ENCODE results near the gene IP6K3.

The IP6K3 gene

DNA sequence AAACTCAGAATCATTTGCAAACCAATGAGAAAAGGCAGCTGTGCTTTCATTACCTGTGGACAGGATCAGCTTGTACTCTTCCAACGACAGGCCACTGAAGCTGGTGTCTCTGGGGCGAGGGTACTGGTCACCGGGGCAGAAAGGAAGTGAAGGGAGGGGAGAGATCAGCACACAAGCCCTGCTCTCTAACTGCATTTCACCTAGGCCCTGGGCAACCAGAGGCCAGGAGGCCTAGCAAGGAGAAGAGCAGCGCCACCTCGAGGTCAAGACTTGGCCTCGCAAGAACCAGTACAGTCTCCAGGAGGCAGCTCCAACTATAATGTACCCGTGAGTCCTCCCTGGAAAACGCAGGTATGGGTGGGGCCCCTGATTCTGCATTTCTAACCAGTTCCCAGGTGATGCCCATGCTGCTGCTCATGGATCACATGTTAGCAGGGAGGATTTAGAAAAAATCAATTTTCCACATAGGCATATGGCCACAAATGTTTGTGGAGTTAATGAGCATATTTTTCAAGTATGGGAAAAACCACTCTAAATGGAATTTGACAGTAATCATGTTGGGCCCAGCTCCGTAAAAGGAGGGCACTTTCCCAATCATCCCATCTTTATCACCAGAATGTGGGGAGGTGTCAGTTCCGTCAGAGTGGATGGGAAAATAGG, 46.2 kb downstream of the IP6K3 start:
- DNase-seq, result peak; percentile 82

DNA sequence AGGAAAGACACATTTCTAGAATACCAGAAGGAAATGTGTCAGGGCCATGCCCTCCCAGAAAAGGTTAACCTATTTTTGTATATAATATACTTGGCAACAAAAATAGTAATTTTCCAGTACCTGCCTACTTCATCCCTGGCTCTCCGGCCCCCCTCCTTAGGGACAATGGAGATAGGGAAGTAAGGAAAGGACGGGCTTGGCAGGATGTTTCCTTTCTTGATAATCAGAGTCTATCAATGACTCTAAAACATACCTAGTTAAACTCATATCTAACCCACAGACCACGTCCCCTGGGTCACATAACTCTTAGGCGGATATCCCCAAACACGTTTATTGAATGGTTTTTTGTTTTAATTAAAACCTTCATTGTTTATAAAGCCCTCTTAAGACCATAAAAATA, 47.0 kb downstream of the IP6K3 start:
- DNase-seq, result no peak

DNA sequence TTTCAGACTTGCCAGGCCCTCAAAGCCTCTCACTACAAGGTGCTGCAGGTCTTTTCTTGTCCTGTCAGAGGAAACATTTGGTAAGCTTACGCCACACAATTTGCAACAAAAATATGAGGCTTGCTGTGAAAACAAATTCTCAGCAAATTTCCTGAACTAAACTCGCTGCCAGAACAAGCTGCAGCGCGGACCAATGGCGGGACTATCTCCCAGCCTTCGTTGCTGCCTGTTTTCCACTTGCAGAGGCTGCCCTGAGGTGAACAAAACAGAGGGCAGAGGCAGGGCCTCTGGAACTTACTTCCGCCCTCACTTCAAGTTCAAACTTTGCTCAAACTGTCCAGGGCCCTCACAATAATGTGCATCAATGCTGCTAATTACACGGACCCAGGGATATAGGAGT, 47.6 kb downstream of the IP6K3 start:
- DNase-seq, result no peak

DNA sequence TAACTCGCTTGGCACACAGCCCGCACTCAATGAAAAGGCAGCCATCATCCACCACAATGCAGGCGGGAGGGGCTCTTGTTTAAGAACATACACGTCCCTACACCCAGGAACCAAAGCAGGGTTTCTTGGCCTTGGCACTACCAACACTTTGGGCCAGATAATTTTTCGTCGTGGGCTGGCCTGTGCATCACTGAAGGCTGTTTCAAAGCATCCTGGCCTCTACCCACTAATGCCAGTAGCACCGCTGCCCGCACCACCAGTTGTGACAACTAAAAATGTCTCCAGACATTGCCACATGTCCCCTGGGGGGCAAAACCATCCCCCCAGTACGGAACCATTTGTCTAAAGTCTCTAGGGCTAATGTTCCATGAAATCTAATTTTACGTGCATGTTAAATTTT, 48.2 kb downstream of the IP6K3 start:
- peak; percentile 20 for DNase-seq

DNA sequence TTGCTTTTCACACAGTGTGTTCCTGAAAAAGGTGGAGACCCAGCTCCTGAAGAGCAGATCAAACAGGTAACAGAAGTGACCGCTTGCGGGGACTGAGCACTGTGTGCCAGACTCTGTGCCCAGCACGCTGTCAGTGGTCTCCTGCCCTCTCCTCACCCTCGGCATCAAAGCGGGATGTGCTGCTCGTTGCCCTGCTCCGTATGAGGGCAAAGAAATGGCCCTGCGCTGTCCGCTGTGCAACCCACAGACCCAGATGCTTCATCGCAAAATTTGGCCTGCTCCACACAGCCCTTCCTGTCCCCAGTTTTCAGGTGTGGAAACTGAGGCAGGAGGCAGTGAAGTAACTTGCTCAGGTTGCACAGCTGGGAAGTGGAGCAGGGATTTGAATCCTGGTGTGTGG, 48.9 kb downstream of the IP6K3 start:
- DNase-seq, result no peak

- peak; percentile 60 for DNase-seq
Observed at GRCh38 chr6:33696548-33697518, 49.9 kb downstream of the IP6K3 start.

- DNase-seq, result no peak
Observed at GRCh38 chr6:33696076-33696475, 50.6 kb downstream of the IP6K3 start.

DNA sequence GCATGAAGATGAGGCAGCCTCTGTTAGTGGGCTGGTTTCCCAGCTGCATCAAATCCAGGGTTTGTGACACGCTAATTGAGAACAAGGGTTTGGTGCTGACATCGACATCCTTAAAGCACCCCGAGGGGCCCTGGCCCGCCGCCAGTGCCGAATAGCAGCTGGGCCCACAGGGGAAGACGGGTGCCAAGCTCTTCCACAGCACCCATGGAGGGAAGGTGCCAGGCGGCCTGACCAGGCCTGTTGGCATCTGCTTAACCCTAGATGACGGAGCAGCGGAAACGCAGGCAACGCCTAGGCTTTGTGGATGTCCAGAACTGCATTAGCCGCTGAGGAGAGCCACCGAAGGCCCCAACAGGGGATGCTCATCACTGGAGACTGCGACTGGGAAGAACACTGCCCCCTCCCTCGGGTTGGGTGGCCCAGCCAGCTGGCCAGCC, 51.2 kb downstream of the IP6K3 start:
- no peak for DNase-seq

DNA sequence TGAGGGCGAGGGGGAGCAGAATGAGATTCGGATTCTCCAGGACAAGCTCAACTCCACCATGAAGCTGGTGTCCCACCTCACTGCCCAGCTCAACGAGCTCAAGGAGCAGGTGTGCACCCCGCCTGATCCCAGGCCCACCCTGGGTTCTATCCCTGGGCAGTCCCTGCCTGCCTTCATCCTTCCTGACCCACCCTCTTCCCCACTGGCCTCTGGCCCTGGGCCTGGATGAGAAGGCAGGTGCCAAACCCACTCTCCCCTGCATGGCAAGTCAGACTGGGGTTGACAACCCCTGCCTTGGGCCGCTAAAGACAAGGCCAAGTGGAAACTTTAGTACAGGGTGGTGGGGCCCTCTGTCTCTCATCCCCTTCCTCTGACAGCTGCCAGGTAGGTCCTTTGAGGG, 51.7 kb downstream of the IP6K3 start:
- DNase-seq, result no peak

GRCh38 chr6:33694401-33694931, 52.2 kb downstream of the IP6K3 start:
- DNase-seq, result peak; percentile 78

- no peak for DNase-seq
Observed at GRCh38 chr6:33693186-33694105, 53.3 kb downstream of the IP6K3 start.

GRCh38 chr6:33692760-33693158, 53.9 kb downstream of the IP6K3 start:
- DNase-seq, result peak; percentile 73

- DNase-seq, result no peak
Observed at GRCh38 chr6:33692078-33692759, 54.5 kb downstream of the IP6K3 start.

GRCh38 chr6:33691456-33692077, 55.1 kb downstream of the IP6K3 start:
- DNase-seq, result no peak

- no peak for DNase-seq
Observed at GRCh38 chr6:33690766-33691165, 55.9 kb downstream of the IP6K3 start.

DNA sequence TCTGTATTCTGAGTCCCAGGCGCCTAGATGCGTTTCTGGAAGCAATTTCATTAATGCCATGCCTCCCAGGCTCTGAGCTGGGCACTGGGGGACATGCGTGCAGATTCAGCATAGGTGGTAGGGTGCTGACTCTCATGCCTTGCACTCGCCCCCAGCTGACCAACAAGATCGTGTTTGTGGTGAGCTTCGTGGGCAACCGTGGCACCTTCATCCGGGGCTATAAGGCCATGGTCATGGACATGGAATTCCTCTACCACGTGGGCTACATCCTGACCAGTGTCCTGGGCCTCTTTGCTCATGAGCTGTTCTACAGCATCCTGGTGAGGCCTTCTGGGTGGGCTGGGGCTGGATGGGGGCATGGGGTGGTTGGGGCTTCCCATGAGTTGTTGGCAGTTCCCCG, 56.8 kb downstream of the IP6K3 start:
- DNase-seq, result no peak

- DNase-seq, result no peak
Observed at GRCh38 chr6:33689148-33689494, 57.6 kb downstream of the IP6K3 start.

- DNase-seq, result no peak
Observed at GRCh38 chr6:33688451-33689147, 58.1 kb downstream of the IP6K3 start.

GRCh38 chr6:33688006-33688405, 58.7 kb downstream of the IP6K3 start:
- DNase-seq, result no peak

DNA sequence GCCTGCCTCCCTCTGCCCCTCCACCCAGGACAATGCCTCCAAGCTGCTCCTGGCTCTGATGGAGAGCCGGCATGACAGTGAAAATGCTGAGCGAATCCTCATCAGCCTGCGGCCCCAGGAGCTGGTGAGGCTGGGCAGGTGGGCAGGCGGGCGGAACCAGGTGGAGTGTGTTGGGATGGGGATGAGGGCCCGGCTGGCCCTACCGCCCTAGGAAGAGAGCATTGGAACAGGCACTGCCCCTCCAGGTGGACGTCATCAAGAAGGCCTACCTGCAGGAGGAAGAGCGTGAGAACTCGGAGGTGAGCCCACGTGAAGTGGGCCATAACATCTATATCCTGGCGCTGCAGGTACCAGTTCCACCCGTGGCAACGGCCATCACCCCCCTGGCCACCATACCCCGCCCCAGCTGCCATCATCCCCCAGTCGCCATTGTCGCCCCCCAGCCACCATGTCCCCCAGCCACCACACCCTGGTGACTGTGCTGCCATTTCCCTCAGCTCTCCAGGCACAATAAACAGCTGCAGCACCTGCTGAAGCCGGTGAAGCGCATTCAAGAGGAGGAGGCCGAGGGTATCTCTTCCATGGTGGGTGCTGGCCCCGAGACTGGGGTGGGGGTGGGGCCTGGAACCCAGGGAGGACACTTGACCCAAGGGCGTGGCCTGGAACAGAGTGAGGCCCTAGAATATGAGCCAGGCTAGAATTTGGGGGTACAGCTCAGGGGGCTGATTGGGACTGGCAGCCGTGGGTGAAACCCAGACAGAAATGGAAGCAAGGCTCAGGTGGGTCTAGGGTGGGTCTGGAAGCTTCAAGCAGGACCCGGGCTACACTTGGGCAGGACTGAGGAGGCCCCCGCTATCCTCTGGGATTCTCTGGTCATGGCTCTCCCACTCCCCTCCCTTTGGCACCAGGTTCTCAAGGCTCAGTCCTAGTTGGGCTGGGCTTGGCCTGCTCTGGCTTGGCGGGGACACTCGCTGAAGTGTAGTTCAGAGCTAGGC, 59.4 kb downstream of the IP6K3 start:
- no peak for DNase-seq

Data from CD4-positive, alpha-beta T cell treated with Interleukin-6 for 4 hours (primary cell).